ENCODE measurements around the gene ALDH1L1. TPM values are rescaled to one million over a fixed set of nuclear protein-coding genes. Genes with fewer than 3 reads are reported as not detected.
A peak's percentile ranks its signal among the peaks of the same experiment; 100 is the strongest.

Gene ALDH1L1
- total and polyA plus RNA-seq, 2 of the 13 experiments (the other 11 are each of a cell fraction or from before 2014, with no cell fraction given) = 11.2 to 28.7 TPM

GRCh38 chr3:126083511-126083912 is 96.9 kb downstream of the ALDH1L1 start (continued):
- TF ChIP-seq HNF4A (CRISPR knock-in tag; IDR thresholded peaks at IDR 0.05) (no peak), PRDM10 (CRISPR knock-in tag; IDR thresholded peaks at IDR 0.05; ENCODE audit: low read depth) (no peak), ATRX (CRISPR knock-in tag; IDR thresholded peaks at IDR 0.05; ENCODE audit: borderline replicate concordance) (no peak), SALL1 (CRISPR knock-in tag; IDR thresholded peaks at IDR 0.05) (no peak), KLF15 (CRISPR knock-in tag; IDR thresholded peaks at IDR 0.05; ENCODE audit: borderline replicate concordance) (no peak), TBX3 (IDR thresholded peaks at IDR 0.05; ENCODE audit: borderline replicate concordance) (no peak), ZNF605 (CRISPR knock-in tag; IDR thresholded peaks at IDR 0.05) (no peak), ZNF703 (CRISPR knock-in tag; IDR thresholded peaks at IDR 0.05; ENCODE audit: borderline replicate concordance) (no peak), HOXA9 (CRISPR knock-in tag; IDR thresholded peaks at IDR 0.05; ENCODE audit: borderline replicate concordance) (no peak), ZNF143 (CRISPR knock-in tag; IDR thresholded peaks at IDR 0.05) (no peak), TCF12 (IDR thresholded peaks at IDR 0.05) (no peak), TCF12 (CRISPR knock-in tag; IDR thresholded peaks at IDR 0.05) (no peak), ERF (CRISPR knock-in tag; IDR thresholded peaks at IDR 0.05) (0 out of 2 replicates have a peak, but pooled peaks have one; percentile 6), ZNF367 (CRISPR knock-in tag; IDR thresholded peaks at IDR 0.05; ENCODE audit: borderline replicate concordance) (no peak), ZNF329 (CRISPR knock-in tag; IDR thresholded peaks at IDR 0.05; ENCODE audit: low read depth) (no peak), CENPBD1 (CRISPR knock-in tag; IDR thresholded peaks at IDR 0.05; ENCODE audit: borderline replicate concordance, low read depth) (no peak), ZNF557 (CRISPR knock-in tag; IDR thresholded peaks at IDR 0.05) (no peak), ZNF20 (CRISPR knock-in tag; IDR thresholded peaks at IDR 0.05) (no peak), FLYWCH1 (CRISPR knock-in tag; IDR thresholded peaks at IDR 0.05) (no peak), TRAFD1 (CRISPR knock-in tag; IDR thresholded peaks at IDR 0.05; ENCODE audit: borderline replicate concordance) (no peak), HMG20B (CRISPR knock-in tag; conservative IDR thresholded peaks at IDR 0.05) (no peak), ZFP82 (CRISPR knock-in tag; IDR thresholded peaks at IDR 0.05; ENCODE audit: borderline replicate concordance) (peak; percentile 66; the same call in 1 of the 2 replicates), ZNF274 (CRISPR knock-in tag; IDR thresholded peaks at IDR 0.05) (no peak)

Measured in HepG2 (cell line).